PC-3 (cell line): ENCODE data around the gene CFTR.

Experiments used
- CTCF ChIP-seq: fragments of 300-600 bp; sonication (generic); conservative IDR thresholded peaks from 2 replicates; pipeline ENCODE4 v1.5.1; 2017; ENCODE audit warnings: antibody characterized with exemption, low read depth, mild to moderate bottlenecking, low read length
- EZH2 ChIP-seq: fragments of 300-600 bp; sonication (generic); IDR thresholded peaks from one replicate; pipeline ENCODE4 v1.6.1; 2017; ENCODE audit warnings: antibody characterized with exemption, mild to moderate bottlenecking, low read length; ENCODE audit not compliant: unreplicated experiment
- EZH2phosphoT487 ChIP-seq: fragments of 300-600 bp; sonication (generic); IDR thresholded peaks from 2 replicates; pipeline ENCODE4 v1.6.1; 2018; ENCODE audit warnings: mild to moderate bottlenecking, antibody characterized with exemption, low read length, borderline replicate concordance

GRCh38 chr7:117674617-117675016 is 194.8 kb downstream of the CFTR start:
- TF ChIP-seq CTCF (no peak), EZH2 (no peak), EZH2phosphoT487 (no peak)
